IMR-90 (cell line): ENCODE results near the gene P3H1.

Source experiments
- CEBPB ChIP-seq: IDR thresholded peaks from 2 replicates; pipeline ENCODE4 v1.6.1; 2012; ENCODE audit warnings: low read depth, low read length, improper control_type of control experiment
- CTCF ChIP-seq: conservative IDR thresholded peaks from 2 replicates; pipeline ENCODE4 v1.5.1; 2012; ENCODE audit warnings: mild to moderate bottlenecking, low read depth, low read length, improper control_type of control experiment
- POLR2A ChIP-seq: IDR thresholded peaks from 2 replicates; pipeline ENCODE4 v1.6.1; 2012; ENCODE audit warnings: mild to moderate bottlenecking, low read depth, low read length

DNA sequence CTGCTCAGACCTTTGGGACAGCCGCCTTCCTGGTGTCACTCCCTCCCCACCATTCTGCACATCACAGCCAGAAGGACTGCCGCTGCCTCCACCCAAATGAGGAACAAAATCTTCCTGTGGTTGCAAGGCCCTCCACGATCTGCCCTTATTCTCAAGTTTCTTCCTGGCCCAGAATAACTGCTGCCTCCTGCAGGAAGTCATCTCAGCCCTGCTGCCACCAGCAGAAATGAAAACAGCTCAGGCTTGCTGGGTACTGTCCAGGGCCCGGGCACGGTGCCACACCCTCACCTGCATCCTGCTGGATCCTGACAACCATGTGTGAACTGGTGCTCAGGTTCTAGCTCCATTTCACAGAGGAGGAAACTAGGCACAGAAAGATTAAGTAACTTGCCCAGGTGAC lies 29.6 kb downstream of the P3H1 start:
- no peak for TF ChIP-seq CTCF
- no peak for TF ChIP-seq CEBPB
- no peak for TF ChIP-seq POLR2A
